GM18867 (cell line): ENCODE measurements around the gene RNF13.
"Not testable (repeated sequence)": the region's sequence is repeated elsewhere in the genome, so short reads cannot be mapped to it uniquely, and the experiment has no call there.

Experiments used
- ATAC-seq: cut with Tn5 transposase; IDR thresholded peaks from one replicate; pipeline ENCODE4 v1.9.1; 2021; ENCODE audit warnings: mild to moderate bottlenecking, moderate library complexity; ENCODE audit not compliant: unreplicated experiment

RNF13 gene

DNA sequence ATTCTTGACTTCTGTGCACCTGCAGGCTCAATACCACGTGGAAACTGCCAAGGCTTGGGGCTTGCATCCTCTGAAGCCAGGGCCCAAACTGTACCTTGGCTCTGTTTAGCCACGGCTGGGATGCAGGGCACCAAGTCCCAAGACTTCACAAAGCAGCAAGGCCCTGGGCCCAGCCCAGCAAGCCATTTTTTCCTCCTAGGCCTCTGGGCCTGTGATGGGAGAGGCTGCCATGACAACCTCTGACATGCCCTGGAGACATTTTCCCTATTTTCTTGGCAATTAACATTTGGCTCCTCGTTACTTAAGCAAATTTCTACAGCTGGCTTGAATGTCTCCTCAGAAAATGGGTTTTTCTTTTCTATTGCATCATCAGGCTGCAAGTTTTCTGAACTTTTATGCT, 25.5 kb downstream of the RNF13 start:
- not testable (repeated sequence) for ATAC-seq

- ATAC-seq, result not testable (repeated sequence)
Observed at GRCh38 chr3:149839469-149839868, 26.5 kb downstream of the RNF13 start.

DNA sequence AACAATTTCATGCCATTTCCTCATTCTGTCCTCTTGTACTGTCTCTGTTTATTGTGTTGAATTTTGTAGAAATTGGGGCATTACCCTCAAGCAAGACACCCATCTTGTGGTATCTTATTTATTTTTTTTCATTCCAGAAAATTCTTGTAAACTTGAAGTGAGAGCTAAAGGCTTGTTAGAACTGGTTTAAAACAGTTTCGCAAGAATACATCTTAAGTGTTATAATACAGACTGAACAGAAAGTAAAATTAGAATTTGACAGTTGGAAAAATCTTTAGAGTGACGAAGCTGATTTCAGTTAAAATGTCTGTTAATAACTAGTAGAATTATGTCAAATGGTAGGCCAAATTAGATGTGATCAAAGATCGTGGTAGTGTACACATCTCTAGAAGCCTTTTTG, 26.9 kb downstream of the RNF13 start:
- ATAC-seq, result no peak

GRCh38 chr3:149843502-149843901, 30.5 kb downstream of the RNF13 start:
- no peak for ATAC-seq

DNA sequence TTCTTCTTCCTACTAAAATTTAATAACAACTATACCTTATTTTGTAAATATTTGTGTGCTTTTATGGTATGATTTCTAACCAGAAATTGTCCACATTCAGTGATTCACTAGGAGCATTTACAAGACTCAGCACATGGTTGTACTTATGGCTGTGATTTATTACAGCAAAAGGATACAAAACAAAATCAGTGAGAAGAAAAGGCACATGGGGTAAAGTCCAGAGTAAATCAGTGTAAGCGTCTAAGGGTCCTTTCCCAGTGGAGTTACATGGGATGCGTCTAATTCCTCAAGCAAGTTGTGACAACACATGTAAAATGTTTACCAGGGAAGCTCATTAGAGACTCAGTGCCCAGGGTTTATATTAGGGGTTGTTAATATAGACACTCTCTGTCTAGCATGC, 31.1 kb downstream of the RNF13 start:
- ATAC-seq, result no peak

DNA sequence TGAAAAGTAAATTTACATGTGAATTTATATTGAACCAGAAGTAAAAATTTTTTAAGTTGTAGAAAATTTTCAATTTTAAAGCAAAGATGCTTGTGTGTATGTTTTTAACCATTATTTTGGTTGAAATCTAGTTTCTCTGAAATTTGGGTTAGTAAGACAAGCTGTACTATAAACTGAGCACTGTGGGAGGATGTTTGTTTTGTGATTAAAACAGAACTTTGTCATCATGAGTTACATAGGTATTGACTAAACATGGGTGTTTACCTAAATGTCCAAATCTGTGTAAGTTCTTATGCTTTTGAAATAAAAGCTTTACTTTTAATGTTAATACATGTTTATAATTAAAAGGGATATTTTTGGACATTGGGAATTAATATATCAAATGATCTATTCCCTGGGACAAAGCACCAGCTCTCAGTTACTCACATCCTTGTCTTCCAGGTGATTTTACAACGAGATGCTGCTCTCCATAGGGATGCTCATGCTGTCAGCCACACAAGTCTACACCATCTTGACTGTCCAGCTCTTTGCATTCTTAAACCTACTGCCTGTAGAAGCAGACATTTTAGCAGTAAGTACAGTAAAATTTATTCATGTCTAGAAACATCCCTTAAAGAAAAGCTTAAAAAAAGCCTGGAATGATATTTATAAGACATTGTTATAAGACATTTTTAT, 32.7 kb downstream of the RNF13 start:
- ATAC-seq, result no peak

GRCh38 chr3:149848238-149848637, 35.2 kb downstream of the RNF13 start:
- no peak for ATAC-seq

DNA sequence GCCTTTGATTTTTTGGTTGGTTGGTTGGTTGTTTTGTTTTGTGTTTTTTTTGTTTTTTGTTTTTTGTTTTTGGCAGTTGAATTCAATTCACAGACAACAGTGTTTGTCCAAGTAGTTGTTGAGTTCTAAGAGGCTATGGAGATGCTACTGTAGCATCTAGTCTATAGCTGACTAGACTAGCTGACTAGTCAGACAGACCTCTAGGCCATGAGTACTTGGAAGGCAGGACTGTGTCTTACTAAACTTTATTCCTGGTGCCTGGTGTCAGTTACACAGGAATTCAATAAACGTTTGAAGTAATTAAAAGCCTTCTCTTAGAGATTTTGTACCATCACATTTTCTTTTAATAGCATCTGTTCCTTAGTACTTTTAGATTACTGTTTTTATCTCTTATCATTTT, 35.7 kb downstream of the RNF13 start:
- no peak for ATAC-seq

DNA sequence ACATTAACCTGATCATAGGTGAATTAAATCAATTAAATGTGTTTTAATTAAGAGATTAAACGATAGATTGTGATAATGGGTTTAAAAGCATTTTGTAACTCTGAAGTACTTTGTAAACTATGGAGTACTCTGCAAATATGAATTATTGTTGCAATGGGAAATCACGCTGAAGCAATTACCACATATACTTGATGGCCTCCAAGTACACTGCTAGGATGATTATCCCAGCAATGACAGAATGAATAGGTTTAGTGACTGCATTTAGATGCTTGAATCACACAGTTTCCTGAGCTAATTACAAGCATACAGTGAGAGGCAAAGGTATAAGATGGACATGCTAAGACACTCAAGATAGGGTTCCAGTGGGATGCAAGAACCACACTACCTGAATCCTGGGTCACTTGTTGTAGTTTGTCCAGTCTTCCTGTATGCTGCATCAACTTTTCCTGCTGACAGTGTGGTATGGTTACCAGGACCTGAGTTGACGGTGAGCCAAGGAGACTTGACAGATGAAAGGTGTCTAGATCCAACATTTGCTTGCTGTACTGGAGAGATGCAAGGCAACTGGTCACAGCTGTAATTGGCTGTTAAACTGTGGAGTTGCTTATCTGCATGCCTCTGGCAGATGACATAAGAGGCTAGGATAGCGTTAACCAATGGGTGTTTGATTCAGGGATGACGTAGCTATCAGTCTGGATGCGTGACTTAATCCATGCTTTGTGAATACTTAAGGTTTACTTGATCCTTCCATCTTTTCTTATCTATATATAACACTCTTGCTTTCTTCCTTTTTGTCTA, 38.0 kb downstream of the RNF13 start:
- ATAC-seq, result no peak

DNA sequence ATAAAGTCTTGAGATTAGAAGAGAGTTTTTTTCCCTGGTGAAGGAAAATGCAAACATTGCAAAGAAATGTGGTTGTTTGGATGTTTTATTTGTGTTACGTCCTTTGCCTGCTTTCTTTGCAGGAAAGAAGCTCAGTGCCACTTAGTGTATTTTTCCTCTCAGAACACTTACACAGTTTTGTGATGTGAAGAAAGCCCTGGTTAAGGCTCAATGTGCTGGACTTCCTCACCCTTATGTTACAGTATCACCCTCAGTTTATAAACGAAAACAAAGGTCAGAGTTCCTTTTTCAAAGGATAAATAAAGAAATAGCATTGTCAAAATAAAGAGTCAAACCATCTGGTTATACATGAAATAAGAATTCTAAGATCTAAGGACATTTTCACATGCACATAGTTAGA, 45.9 kb downstream of the RNF13 start:
- no peak for ATAC-seq

- no peak for ATAC-seq
Observed at GRCh38 chr3:149860881-149861280, 47.9 kb downstream of the RNF13 start.

- ATAC-seq, result no peak
Observed at GRCh38 chr3:149867563-149867962, 54.5 kb downstream of the RNF13 start.

DNA sequence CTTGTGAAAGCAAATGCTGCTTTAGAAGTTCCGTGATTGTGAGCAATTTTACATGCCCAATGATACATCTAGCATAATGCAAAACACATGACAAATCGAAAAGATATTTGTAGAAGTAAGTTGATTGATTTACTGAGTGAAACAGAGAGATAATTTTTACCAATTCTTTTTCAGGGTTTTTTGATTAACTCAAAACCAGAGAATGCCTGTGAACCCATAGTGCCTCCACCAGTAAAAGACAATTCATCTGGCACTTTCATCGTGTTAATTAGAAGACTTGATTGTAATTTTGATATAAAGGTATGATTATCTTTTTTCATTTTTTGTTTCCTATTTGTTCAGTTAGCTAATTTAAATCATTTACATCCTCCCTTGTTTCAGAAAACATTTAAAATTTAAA, 58.8 kb downstream of the RNF13 start:
- ATAC-seq, result no peak

- no peak for ATAC-seq
Observed at GRCh38 chr3:149872589-149872988, 59.6 kb downstream of the RNF13 start.

DNA sequence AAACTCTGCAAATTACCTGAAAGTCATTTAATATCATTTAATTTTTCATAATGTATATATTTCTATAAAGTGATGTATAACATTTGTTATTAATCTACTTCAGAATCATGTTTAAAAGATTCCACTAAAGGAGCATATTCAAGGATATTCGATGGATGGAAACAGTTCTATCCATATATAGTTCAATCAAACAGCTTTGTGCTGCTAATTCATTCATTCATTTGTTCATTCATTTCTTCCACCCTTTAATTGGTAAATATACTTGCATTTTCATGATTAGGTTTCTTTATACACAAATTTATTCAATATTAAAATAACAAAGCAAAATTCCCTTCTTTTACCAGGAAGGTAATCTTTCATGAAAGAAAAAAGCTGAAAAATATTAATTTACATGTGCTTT, 64.7 kb downstream of the RNF13 start:
- no peak for ATAC-seq

- peak; percentile 64 for ATAC-seq
Observed at GRCh38 chr3:149879872-149880271, 66.9 kb downstream of the RNF13 start.

DNA sequence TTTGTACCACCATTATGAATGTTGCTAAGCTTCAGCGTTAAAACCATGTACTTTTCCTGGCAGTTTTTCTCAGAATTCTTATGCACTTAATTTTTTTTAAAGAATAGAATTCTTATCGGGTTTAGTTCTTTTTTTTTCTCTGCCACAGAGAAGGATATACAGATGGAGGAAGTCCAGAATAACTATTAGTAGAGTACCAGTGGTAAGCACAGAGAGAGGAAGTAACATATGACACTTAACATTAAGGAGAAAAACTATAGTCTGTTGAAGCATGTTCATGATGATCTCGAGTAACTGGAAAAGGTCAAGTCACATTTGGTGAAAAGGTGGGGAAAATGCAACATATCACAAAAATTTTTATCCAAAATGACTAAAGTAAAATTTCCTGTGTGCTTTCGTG, 68.9 kb downstream of the RNF13 start:
- ATAC-seq, result no peak

DNA sequence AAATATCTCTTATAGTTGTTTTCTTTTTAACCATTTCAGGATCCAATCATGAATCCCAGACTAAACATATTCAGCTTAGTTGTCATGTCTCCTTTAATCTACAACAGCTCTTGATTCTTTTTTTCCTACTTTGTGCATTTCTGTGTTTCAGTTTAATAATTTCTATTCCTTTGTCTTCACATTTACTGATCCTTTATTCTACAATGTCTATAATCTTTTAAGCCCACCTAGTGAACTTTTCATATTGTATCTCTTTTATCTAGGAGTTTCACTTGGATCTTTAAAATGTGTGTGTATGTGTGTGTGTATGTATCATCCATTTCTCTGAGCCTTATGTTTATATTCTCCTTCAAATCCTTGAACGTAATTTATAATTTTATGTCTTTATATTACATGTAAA, 70.1 kb downstream of the RNF13 start:
- ATAC-seq, result no peak

GRCh38 chr3:149883860-149884259, 70.8 kb downstream of the RNF13 start:
- ATAC-seq, result not testable (repeated sequence)

GRCh38 chr3:149884848-149885247, 71.8 kb downstream of the RNF13 start:
- not testable (repeated sequence) for ATAC-seq

DNA sequence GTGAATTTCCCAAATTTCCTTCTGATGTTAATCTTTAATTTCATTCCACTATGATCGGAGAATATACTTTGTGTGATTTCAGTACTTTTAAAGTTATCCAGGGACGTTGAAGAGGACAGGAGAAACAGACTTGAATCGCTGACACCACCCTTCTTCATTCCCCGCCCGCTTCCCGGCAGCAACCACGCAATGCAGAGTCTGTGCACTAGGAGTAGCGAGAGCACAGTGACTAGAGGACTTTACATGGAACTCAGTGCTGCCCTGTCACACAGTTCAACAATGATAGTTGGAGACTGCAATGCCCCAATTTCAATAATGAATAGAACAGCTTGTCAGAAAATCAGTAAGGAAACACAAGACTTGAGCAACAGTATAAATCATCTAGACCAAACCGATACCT, 73.9 kb downstream of the RNF13 start:
- no peak for ATAC-seq

DNA sequence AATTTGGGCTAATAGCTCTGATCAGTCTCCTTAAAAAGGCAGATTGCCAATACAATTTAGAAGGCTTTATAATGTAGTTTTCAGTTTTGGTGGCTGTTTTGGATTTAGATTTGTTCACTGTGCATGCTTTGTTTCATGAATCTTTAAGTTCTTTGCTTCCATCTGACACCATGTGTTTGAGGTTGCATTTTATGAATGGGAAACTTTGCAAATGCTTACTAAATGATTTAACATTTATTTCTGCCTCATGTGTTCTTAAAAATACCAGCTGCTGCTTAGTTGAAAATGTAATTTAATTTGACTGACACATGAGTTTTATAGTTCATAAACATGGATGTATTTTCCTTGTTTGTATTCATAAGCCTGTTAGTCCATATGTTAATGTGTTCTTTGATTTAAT, 78.6 kb downstream of the RNF13 start:
- ATAC-seq, result no peak

DNA sequence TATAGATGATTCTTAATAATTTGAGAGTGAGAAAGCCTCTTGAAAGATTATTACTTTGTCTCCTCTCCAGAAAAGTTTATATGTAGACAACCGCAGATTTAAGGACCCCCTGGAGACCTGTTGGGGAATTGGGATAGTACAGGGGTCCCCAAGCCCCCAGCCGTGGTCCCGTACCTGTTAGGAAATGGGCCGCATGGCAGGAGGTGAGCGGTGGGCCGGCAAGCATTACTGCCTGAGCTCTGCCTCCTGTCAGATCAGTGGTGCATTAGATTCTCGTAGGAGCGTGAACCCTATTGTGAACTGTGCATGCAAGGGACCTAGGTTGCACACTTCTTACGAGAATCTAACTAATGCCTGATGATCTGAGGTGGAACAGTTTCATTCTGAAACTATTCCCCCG, 79.4 kb downstream of the RNF13 start:
- no peak for ATAC-seq
